Measurements from ENCODE around the gene BEX5. TPM values are rescaled to one million over a fixed set of nuclear protein-coding genes. Genes with fewer than 3 reads are reported as not detected.

BEX5 gene
- total and polyA plus RNA-seq, 2 experiments from 2014 or later: not detected

GRCh38 chrX:102115748-102116147 lies 40.0 kb downstream of the BEX5 start:
- in situ Hi-C loops (cut with MboI): no loop called here
- Histone ChIP-seq H3K9me3 (ENCODE audit: low read depth) (no peaks in the 10 kb centered on the region), H3K27ac (no peak overlapping the region), H3K4me2 (ENCODE audit: unreplicated experiment) (no peak overlapping the region), H3K9ac (no peak overlapping the region), H4K20me1 (ENCODE audit: insufficient read depth) (no peaks in the 10 kb centered on the region), H3K79me2 (ENCODE audit: insufficient read depth) (no peaks in the 10 kb centered on the region), H3K4me1 (ENCODE audit: insufficient read depth) (no peaks in the 10 kb centered on the region), H3K9me2 (ENCODE audit: insufficient read depth) (no peaks in the 10 kb centered on the region), H3K4me3 (no peak overlapping the region), H3F3A (ENCODE audit: insufficient read depth) (no peaks in the 10 kb centered on the region), H2AFZ (no peak overlapping the region), H3K27me3 (replicated peaks; ENCODE audit: insufficient read depth) (no peaks in the 10 kb centered on the region), H3K36me3 (ENCODE audit: low read depth) (no peaks in the 10 kb centered on the region)
- 29% methylated on average over 2 of the region's 2 CpGs; no CpG with 5 or more reads in 1 of the 2 experiments for WGBS, 2 experiments (ENCODE audit: low coverage in 1 of 2, low lambda C conversion rate in 2 of 2, missing lambda C conversion rate in 2 of 2)
- no peak for DNase-seq
- TF ChIP-seq EZH2phosphoT487 (IDR thresholded peaks at IDR 0.05; ENCODE audit: insufficient read depth, low read depth) (no peak), EZH2 (IDR thresholded peaks at IDR 0.05; ENCODE audit: insufficient read depth, poor library complexity, severe bottlenecking) (no peak)

DNA sequence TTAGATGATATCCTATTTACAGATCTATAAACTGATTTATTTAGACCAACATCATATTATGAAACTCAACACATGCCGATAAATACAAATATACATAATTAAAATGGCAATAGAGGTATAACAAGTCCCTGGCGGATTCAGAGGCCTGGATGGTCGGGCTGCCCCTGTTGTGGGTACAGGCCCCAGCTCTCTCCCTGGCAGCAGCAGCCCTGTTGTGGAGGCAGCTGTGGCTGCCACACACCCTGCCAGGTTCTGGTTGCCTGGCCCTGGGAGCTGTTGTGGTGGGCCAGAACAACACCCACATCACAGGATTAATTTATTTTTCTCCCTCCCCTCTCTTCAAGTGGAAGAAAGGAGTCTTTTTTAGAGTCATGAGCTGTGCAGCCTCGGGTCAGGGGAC lies 42.4 kb downstream of the BEX5 start:
- Histone ChIP-seq H3K4me3 (no peak overlapping the region), H4K20me1 (ENCODE audit: insufficient read depth) (no peaks in the 10 kb centered on the region), H3K4me1 (ENCODE audit: insufficient read depth) (no peaks in the 10 kb centered on the region), H3K9me2 (ENCODE audit: insufficient read depth) (no peaks in the 10 kb centered on the region), H3K36me3 (ENCODE audit: low read depth) (no peaks in the 10 kb centered on the region), H3K27ac (no peak overlapping the region), H3K9ac (no peak overlapping the region), H3K27me3 (replicated peaks; ENCODE audit: insufficient read depth) (no peaks in the 10 kb centered on the region), H3K9me3 (ENCODE audit: low read depth) (no peaks in the 10 kb centered on the region), H3F3A (ENCODE audit: insufficient read depth) (no peaks in the 10 kb centered on the region), H3K79me2 (ENCODE audit: insufficient read depth) (no peaks in the 10 kb centered on the region), H3K4me2 (ENCODE audit: unreplicated experiment) (no peak overlapping the region), H2AFZ (no peak overlapping the region)
- 18 to 45% methylated on average over 2 to 4 of the region's 4 CpGs for WGBS, 2 experiments (ENCODE audit: low coverage in 1 of 2, low lambda C conversion rate in 2 of 2, missing lambda C conversion rate in 2 of 2)
- TF ChIP-seq EZH2 (IDR thresholded peaks at IDR 0.05; ENCODE audit: insufficient read depth, poor library complexity, severe bottlenecking) (no peak), EZH2phosphoT487 (IDR thresholded peaks at IDR 0.05; ENCODE audit: insufficient read depth, low read depth) (no peak)
- in situ Hi-C loops (cut with MboI): no loop called here
- no peak for DNase-seq

Other genes starting within 250 kb of the BEX5 start
- gene ZMAT1, start 223.9 kb downstream of the BEX5 start, total RNA-seq (2014; rRNA removed; shearing (Covaris generic)): not detected in 2 replicates
- 0.06 TPM in 1 of 2 replicates, not detected in the other for gene ZMAT1, start 223.9 kb downstream of the BEX5 start, polyA plus RNA-seq (2016; fragmentation: Nextera tagmentation; extraction: Ambion mirVana)
- gene TCEAL2, start 30.3 kb downstream of the BEX5 start, total RNA-seq (2014; rRNA removed; shearing (Covaris generic)): not detected in 2 replicates
- not detected in 2 replicates for gene TCEAL2, start 30.3 kb downstream of the BEX5 start, polyA plus RNA-seq (2016; fragmentation: Nextera tagmentation; extraction: Ambion mirVana)
- not detected in 2 replicates for gene TCEAL6, start 13.5 kb downstream of the BEX5 start, total RNA-seq (2014; rRNA removed; shearing (Covaris generic))
- not detected in 2 replicates for gene TCEAL6, start 13.5 kb downstream of the BEX5 start, polyA plus RNA-seq (2016; fragmentation: Nextera tagmentation; extraction: Ambion mirVana)
- gene TCP11X1, start 59.3 kb upstream of the BEX5 start, total RNA-seq (2014; rRNA removed; shearing (Covaris generic)): not detected in 2 replicates
- not detected in 2 replicates for gene TCP11X1, start 59.3 kb upstream of the BEX5 start, polyA plus RNA-seq (2016; fragmentation: Nextera tagmentation; extraction: Ambion mirVana)
- not detected in 2 replicates for gene NXF2, start 91.2 kb upstream of the BEX5 start, total RNA-seq (2014; rRNA removed; shearing (Covaris generic))
- gene NXF2, start 91.2 kb upstream of the BEX5 start, polyA plus RNA-seq (2016; fragmentation: Nextera tagmentation; extraction: Ambion mirVana): not detected in 2 replicates